Activated CD4-positive, alpha-beta T cell treated with anti-CD3 and anti-CD28 coated beads, Interleukin-2, Interleukin-4, amounts not matched to agents 100 ng/mL and 50 ng/mL, durations not matched to agents 16 hours and 8 hours (primary cell): ENCODE measurements around the gene MYL10.

Experiments used
- DNase-seq: peaks from one replicate; pipeline ENCODE4 v3.0.0-alpha.2; 2020; ENCODE audit warnings: low spot score

Gene MYL10

GRCh38 chr7:101565601-101566209 is 63.4 kb downstream of the MYL10 start:
- DNase-seq = no peak

GRCh38 chr7:101564778-101565211 is 64.3 kb downstream of the MYL10 start:
- DNase-seq = no peak

- no peak for DNase-seq
Observed at GRCh38 chr7:101563943-101564777, 64.9 kb downstream of the MYL10 start.
